Peyer's patch (tissue), 4 donors: ENCODE data around the gene SGMS1.

ENCODE experiments used
- CTCF ChIP-seq, 6 experiments: fragments of 450-650 bp in 4 of 6; fragments of 200-600 bp in 2 of 6; sonication (generic) in 1 of 6; IDR thresholded peaks; one replicate each; pipeline ENCODE4 v1.5.1; 2017 to 2019; ENCODE audit warnings: antibody characterized with exemption in 6 of 6, mild to moderate bottlenecking in 3 of 6, moderate library complexity in 1 of 6
- POLR2A ChIP-seq, 2 donors: fragments of 450-650 bp; IDR thresholded peaks; one replicate each; pipeline ENCODE4 v1.5.1; 2017; ENCODE audit warnings: antibody characterized with exemption in 2 of 2, mild to moderate bottlenecking in 2 of 2, moderate library complexity in 2 of 2

- TF ChIP-seq CTCF (IDR thresholded peaks at IDR 0.05) (no peak), POLR2A (IDR thresholded peaks at IDR 0.05) (no peak)
Measured at GRCh38 chr10:50620899-50621298, 2.9 kb downstream of the SGMS1 start.
